ENCODE measurements around the gene HOPX.

DNA sequence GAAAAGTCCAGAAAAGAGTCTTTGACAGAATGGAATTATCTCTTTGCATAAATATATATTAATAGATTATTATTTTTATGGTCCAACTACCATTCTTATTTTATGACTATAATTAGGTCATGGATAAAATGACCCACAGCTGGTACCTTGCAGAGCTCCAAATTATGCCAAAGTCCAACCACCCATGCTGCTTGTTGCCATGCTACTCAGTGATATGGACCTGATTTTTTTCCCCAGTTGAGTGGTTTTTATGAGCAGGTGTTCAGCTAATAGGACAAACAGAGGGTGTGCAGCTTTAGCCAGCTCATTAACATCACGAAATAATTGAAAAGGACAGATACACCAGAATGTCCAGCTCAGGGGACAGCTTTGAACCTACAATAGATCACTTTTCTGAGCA, 9.7 kb downstream of the HOPX start:
- TF ChIP-seq, protein P1, sequence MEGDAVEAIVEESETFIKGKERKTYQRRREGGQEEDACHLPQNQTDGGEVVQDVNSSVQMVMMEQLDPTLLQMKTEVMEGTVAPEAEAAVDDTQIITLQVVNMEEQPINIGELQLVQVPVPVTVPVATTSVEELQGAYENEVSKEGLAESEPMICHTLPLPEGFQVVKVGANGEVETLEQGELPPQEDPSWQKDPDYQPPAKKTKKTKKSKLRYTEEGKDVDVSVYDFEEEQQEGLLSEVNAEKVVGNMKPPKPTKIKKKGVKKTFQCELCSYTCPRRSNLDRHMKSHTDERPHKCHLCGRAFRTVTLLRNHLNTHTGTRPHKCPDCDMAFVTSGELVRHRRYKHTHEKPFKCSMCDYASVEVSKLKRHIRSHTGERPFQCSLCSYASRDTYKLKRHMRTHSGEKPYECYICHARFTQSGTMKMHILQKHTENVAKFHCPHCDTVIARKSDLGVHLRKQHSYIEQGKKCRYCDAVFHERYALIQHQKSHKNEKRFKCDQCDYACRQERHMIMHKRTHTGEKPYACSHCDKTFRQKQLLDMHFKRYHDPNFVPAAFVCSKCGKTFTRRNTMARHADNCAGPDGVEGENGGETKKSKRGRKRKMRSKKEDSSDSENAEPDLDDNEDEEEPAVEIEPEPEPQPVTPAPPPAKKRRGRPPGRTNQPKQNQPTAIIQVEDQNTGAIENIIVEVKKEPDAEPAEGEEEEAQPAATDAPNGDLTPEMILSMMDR (IDR thresholded peaks at IDR 0.05), result no peak
- no peak for TF ChIP-seq EZH2 (IDR thresholded peaks at IDR 0.05)

All from neural progenitor cell (in vitro differentiated cells).